HCT116 (cell line): ENCODE data around the gene TEX2.

ENCODE experiments used
- CTCF ChIP-seq, 3 experiments: fragments of 200-600 bp in 1 of 3; sonication (generic) in 1 of 3; IDR thresholded peaks in 2 of 3; conservative IDR thresholded peaks in 1 of 3; 2 replicates each; pipeline ENCODE4 v1.5.1; 2012 to 2017; ENCODE audit warnings: low read depth in 2 of 3, low read length in 2 of 3, antibody characterized with exemption in 1 of 3, borderline replicate concordance in 1 of 3, control low read depth in 1 of 3, mild to moderate bottlenecking in 1 of 3, mixed read lengths in 1 of 3, mixed run types in 1 of 3, moderate library complexity in 1 of 3; ENCODE audit not compliant: insufficient read depth in 1 of 3
- EZH2 ChIP-seq: fragments of 200-600 bp; sonication (generic); IDR thresholded peaks from 2 replicates; pipeline ENCODE4 v1.6.1; 2017; ENCODE audit warnings: antibody characterized with exemption, mixed run types
- EZH2phosphoT487 ChIP-seq: fragments of 200-600 bp; IDR thresholded peaks from 2 replicates; pipeline ENCODE4 v1.6.1; 2018; ENCODE audit warnings: antibody characterized with exemption, borderline replicate concordance

DNA sequence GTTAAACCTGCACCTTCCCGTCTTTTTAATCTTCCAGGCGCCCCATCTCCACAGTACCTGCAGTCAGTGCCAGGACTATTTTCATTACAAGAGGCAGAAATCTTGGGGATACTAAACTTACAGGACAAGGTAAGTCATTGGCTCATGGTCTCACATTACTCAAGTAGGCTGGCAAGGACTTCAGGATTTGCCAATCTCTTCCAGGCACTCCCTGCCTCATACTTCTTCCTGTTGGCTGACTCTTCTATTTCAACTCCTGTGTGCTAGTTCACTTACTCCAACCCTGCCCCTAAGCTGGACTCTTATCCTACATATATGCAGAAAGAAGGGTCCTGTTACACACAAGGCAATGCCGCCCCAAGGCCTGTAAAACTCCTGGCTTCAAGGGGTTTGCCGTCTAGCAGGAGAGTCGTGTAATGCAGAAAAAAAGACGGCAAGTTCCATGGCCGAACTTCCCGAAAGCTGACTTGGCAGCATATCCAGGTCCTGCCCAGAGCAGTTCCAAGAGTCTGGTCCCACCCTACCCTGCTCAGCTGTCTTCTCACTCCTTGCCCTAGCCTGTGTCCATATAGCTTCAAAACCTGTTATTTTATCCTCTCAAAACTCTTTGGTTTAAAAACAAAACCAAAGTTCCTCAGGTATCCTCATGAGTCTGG, 147.9 kb downstream of the TEX2 start:
- TF ChIP-seq EZH2 (no peak), EZH2phosphoT487 (no peak), CTCF (IDR thresholded peaks at IDR 0.05 in 2 of 3, conservative IDR thresholded peaks at IDR 0.05 in 1 of 3; ENCODE audit: borderline replicate concordance in 1 of 3, insufficient read depth in 1 of 3, low read depth in 2 of 3, low read length in 2 of 3) (no peak)
